ENCODE results near the gene PCED1B. TPM values are rescaled to one million over a fixed set of nuclear protein-coding genes. Genes with fewer than 3 reads are reported as not detected.

Gene PCED1B
- total RNA-seq, 2 experiments from 2014 or later, result 72.1 to 74.2 TPM

DNA sequence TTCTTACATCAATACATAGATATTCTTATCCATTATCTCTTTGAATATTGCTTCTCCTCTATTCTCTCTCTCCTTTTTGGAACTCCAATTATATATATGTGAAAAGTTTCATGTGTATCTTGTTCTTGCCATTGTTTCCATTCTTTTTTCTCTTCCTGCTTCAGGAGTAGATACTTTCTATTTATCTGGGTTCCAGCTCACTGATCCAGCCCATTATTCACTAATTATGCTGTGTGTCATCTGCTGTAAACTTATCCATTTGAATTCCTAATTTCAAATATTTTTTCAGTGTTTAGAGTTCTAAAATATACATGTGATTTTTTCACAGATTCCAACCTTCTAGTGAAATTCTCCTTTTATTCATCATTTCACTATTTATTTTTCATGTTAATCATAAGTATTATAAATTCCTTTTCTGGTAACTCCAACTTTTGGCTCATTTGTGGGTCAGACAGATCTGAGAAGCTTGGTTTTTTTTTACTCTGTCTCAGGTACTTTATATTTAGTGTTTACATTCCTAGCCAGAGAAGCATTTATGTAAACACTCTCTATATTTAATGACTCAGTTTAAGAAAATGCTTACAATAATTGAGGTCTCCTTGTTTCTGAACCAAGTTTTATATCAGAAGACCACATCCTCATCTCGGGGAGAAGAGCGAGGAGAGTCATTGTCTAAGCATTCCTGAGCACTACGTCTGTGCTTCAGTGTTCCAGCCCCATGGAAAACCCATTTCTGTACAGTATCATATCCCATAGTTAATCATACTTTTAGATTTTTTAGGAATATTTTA lies 16.2 kb downstream of the PCED1B start:
- no peaks in the 10 kb centered on the region for H3K9me3 Mint-ChIP-seq (ENCODE audit: insufficient read depth)
- CTCF ChIA-PET, result interaction anchor here (0.9 to 1.5 kb wide), 5 partner anchors 17 to 302 kb away, joined by 3 to 4 read pairs (median 3); no protein-coding TSS in a partner anchor
- no peak overlapping the region for H3K4me3 Mint-ChIP-seq
- DNase-seq (no peak), ATAC-seq (no peak)
- POLR2A ChIA-PET, result no interaction called here
- H3K4me1 Mint-ChIP-seq (ENCODE audit: low read depth), result peaks cover 16% of the 10 kb centered on the region
- H3K27ac Mint-ChIP-seq, result no peak overlapping the region
- no peaks in the 10 kb centered on the region for H3K27me3 Mint-ChIP-seq (ENCODE audit: low read depth)
- peaks cover 11% of the 10 kb centered on the region for H3K36me3 Mint-ChIP-seq (ENCODE audit: low read depth)

DNA sequence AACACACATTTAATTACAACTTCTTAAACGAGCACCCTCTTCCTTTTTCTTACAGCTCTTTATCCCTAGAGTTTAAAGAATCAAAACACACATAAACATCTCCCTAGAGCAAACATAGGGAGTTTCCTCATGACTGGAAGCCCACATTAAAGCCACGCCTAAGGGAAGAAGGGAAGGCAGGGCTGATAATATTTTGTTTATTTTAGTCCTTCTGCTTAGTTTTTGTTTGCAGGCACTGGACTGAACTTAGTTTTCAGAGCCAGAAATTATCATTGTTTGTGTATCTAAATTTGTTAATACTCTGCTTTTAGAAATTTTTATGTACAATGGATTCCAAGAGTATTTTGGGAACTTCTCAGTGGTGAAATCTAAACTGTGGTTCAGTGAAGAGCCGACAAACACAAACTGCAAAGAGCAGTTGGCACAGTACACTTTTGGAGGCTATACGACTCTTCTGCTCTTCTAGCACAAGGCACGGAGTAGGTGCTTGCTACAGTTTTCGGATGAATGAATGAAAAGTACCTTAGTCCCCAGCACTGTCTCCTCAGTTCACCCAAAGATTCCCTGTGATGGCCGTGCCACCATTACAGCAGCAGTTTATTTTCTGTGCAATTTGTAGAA lies 18.0 kb downstream of the PCED1B start:
- Mint-ChIP-seq H3K4me3 (no peak overlapping the region), H3K27me3 (ENCODE audit: low read depth) (no peaks in the 10 kb centered on the region), H3K27ac (no peak overlapping the region), H3K4me1 (ENCODE audit: low read depth) (peaks cover 16% of the 10 kb centered on the region), H3K9me3 (ENCODE audit: insufficient read depth) (no peaks in the 10 kb centered on the region), H3K36me3 (ENCODE audit: low read depth) (peaks cover 7% of the 10 kb centered on the region)
- ChIA-PET POLR2A (no interaction called here), CTCF (interaction anchor here (1.3 to 1.5 kb wide), 2 partner anchors 19 to 26 kb away, joined by 3 to 4 read pairs; no protein-coding TSS in a partner anchor)
- ATAC-seq (no peak), DNase-seq (no peak)

DNA sequence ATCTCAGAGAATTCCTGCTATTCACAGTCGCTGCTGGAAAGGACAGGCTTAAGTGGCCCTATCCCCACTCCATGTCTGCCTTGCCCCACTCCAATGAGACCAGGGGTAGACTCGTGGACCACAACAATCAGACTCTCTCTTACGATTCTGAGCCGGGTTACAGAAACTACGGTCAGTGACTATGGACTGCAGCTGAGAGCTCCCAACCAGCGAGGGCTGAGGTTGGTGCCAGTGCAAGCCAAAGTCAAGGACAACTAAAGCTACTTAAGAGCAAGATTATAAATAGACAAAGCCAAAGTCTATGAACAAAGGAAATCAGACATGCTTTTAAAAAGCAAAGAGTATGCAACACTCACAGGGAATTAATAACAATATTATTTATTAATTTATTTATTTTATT lies 18.7 kb downstream of the PCED1B start:
- H3K27me3 Mint-ChIP-seq (ENCODE audit: low read depth), result no peaks in the 10 kb centered on the region
- no peak for DNase-seq
- no peak overlapping the region for H3K27ac Mint-ChIP-seq
- no peaks in the 10 kb centered on the region for H3K9me3 Mint-ChIP-seq (ENCODE audit: insufficient read depth)
- no peak for ATAC-seq
- peaks cover 16% of the 10 kb centered on the region for H3K4me1 Mint-ChIP-seq (ENCODE audit: low read depth)
- ChIA-PET CTCF (no interaction called here), POLR2A (no interaction called here)
- H3K36me3 Mint-ChIP-seq (ENCODE audit: low read depth), result peaks cover 5% of the 10 kb centered on the region
- H3K4me3 Mint-ChIP-seq, result no peak overlapping the region

DNA sequence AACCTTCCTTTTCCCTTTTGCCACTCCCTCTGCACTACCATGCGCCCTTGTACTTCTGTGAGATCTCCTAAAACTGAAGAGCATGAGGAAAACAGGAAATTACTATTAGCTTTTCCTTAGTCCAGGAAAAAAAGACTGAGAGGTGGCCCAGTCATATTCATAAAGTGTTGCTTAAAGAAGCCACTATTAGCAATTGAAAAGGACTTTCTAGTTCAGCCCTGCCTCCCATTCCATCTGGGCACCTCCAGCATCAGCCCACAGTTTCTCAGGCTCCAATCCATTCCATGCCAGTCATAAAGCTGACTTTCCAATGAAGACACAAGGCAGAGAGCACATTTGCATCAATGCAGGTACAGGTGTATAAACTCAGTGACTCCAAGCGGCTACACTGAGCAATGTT lies 20.2 kb downstream of the PCED1B start:
- ATAC-seq (no peak), DNase-seq (no peak)
- Mint-ChIP-seq H3K27ac (no peak overlapping the region), H3K4me3 (no peak overlapping the region), H3K36me3 (ENCODE audit: low read depth) (peaks cover 2% of the 10 kb centered on the region), H3K9me3 (ENCODE audit: insufficient read depth) (no peaks in the 10 kb centered on the region), H3K4me1 (ENCODE audit: low read depth) (peaks cover 12% of the 10 kb centered on the region), H3K27me3 (ENCODE audit: low read depth) (no peaks in the 10 kb centered on the region)
- ChIA-PET POLR2A (interaction anchor here (0.7 kb wide), 1 partner anchor 963 kb away, joined by 4 read pairs; no protein-coding TSS in a partner anchor), CTCF (no interaction called here)

DNA sequence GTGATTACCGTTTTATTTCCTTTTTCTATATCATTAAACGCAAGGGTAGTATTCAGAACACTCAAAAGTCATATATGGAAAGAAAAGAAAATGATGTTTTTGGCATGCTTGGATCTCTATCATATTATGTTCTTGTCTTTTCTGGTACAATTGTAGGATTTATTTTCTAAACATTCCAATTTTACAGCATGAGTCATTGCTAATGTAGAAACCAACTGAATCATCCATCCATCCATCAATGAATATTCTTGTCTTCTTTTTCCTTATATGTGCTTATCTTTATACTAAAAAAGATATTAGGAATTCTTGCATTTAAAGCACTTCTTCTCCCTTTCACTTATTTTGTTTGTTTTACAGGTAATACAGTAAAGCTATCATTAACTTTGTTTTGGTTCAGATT lies 20.7 kb downstream of the PCED1B start:
- ATAC-seq, result no peak
- H3K4me1 Mint-ChIP-seq (ENCODE audit: low read depth), result peaks cover 7% of the 10 kb centered on the region
- H3K27ac Mint-ChIP-seq, result no peak overlapping the region
- DNase-seq, result no peak
- H3K27me3 Mint-ChIP-seq (ENCODE audit: low read depth), result no peaks in the 10 kb centered on the region
- H3K36me3 Mint-ChIP-seq (ENCODE audit: low read depth), result peaks cover 1% of the 10 kb centered on the region
- POLR2A ChIA-PET, result no interaction called here
- CTCF ChIA-PET, result no interaction called here
- H3K9me3 Mint-ChIP-seq (ENCODE audit: insufficient read depth), result no peaks in the 10 kb centered on the region
- no peak overlapping the region for H3K4me3 Mint-ChIP-seq

DNA sequence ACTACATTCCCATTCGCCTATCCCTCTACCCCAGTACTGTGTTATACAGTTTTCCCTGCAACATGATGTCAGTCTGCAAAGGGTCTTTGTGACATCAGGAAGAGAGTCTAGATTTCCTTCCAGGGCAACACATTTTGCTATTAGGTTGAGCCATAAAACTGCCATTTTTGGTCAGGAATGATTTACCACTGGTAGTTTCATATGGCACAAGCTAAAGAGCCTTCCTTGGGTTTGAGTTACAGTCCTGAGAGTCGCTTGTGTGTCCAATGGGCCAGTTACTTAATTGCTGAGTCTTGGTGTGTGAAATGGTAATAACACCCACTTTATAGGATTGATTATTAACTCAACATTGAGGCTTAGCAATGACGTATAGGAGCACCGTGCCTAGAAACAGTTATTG lies 23.0 kb downstream of the PCED1B start:
- Mint-ChIP-seq H3K27ac (no peak overlapping the region), H3K9me3 (ENCODE audit: insufficient read depth) (no peaks in the 10 kb centered on the region), H3K4me3 (no peak overlapping the region), H3K27me3 (ENCODE audit: low read depth) (no peaks in the 10 kb centered on the region), H3K4me1 (ENCODE audit: low read depth) (no peaks in the 10 kb centered on the region), H3K36me3 (ENCODE audit: low read depth) (no peaks in the 10 kb centered on the region)
- ATAC-seq (no peak), DNase-seq (no peak)
- POLR2A ChIA-PET, result no interaction called here
- CTCF ChIA-PET, result interaction anchor here (1.0 kb wide), 1 partner anchor 94 kb away, joined by 3 read pairs; no protein-coding TSS in a partner anchor

DNA sequence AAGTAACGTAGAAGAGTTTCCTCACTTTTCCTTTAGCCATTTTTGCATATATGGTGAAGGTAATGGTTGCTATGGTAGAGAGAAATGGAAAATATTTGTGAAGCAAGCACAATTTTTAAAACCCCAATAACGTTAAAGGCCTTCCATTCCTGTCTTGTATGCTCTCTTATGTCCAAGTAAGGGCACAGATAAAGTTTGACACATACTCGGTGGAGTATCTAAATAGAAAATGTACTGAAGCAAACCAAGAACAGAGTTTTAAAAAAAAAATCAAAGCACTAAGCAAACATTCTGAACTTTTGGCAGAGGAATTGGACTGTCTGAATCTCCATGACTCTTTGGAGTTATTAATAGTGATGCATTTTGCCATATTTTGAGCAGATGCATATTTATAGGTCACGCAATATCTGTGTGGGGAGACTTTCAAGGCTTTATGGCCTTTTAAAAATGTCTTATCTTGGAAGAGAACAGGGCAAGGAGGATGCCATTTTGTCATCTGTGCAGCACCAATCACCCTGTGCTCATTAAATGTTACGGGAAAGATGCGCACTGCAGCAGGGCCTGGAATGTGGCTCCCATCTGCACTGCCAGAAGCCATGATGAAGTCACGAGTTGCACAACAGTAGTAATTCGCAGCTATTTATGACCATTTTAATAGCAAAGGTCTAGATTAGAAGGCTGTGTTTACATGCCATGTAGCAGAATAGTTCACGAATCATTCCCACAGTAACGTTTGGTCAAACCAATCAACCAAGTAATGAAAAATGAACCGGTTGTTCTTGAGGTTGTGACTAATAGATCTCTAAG lies 23.6 kb downstream of the PCED1B start:
- Mint-ChIP-seq H3K27me3 (ENCODE audit: low read depth) (no peaks in the 10 kb centered on the region), H3K4me1 (ENCODE audit: low read depth) (no peaks in the 10 kb centered on the region), H3K36me3 (ENCODE audit: low read depth) (peaks cover 2% of the 10 kb centered on the region), H3K9me3 (ENCODE audit: insufficient read depth) (no peaks in the 10 kb centered on the region), H3K27ac (peak overlapping the region; percentile 36), H3K4me3 (no peak overlapping the region)
- DNase-seq, result no peak
- ChIA-PET POLR2A (no interaction called here), CTCF (interaction anchor here (1.0 kb wide), 1 partner anchor 93 kb away, joined by 3 read pairs; no protein-coding TSS in a partner anchor)
- no peak for ATAC-seq

DNA sequence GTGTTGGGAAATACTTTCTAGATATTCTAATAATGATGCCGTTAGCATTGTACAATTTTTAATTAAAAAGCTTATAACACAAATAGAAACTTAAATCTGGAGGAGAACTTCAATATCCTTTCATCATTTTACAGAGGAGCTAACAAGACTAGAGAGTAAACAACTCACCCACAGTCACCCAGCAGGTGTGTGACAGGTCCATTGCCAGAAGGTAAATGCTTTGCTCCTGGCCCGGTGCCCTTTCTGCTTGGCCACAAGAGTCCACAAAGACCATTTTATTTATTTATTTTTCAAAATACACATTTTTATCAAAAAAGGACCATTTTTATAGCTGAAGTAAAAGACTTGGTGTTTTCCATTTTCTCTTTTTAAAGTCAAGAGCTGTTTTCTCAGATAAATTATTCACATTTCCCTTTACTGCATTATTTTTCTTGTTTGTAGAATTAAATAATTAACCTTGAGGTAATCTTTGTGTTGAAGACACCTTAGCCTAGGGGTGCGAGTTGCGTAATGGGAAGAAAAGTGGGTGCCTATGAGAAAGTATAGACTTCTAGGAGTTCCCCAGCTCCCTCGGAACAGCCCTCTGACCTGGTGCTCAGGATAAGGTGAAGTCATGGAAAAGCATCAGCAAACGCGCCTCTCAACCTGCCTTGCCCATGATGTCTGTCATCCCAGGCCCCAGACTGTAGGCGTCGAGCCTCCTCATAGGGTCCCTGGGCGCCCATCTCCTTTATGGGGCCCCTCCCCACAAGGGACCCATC lies 26.7 kb downstream of the PCED1B start:
- ATAC-seq, result no peak
- Mint-ChIP-seq H3K4me3 (no peak overlapping the region), H3K27me3 (ENCODE audit: low read depth) (no peaks in the 10 kb centered on the region), H3K9me3 (ENCODE audit: insufficient read depth) (no peaks in the 10 kb centered on the region), H3K27ac (no peak overlapping the region), H3K36me3 (ENCODE audit: low read depth) (peaks cover 21% of the 10 kb centered on the region), H3K4me1 (ENCODE audit: low read depth) (peaks cover 18% of the 10 kb centered on the region)
- POLR2A ChIA-PET, result no interaction called here
- no peak for DNase-seq
- CTCF ChIA-PET, result interaction anchor here (0.9 kb wide), 1 partner anchor 84 kb away, joined by 3 read pairs; no protein-coding TSS in a partner anchor

DNA sequence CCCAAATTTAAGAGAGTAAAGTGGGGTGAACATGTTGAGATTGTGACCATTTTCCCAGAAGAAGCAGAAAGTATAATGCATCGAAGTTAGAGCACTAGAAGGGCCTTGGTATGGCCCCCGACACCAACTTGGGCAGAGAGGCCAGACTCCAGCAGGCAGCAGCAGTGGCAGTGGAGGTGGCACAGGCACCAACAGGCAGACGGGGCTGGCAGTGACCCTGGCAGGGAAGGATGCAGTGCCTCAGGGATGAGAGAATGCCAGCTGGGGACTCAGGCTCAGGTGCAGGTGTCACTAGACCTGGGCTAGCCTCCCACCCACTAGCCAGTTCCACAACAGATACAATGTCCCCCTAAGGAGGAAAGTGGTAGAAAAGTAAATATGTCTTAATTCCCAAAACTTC lies 28.0 kb downstream of the PCED1B start:
- no peak for DNase-seq
- Mint-ChIP-seq H3K27me3 (ENCODE audit: low read depth) (no peaks in the 10 kb centered on the region), H3K4me3 (no peak overlapping the region), H3K4me1 (ENCODE audit: low read depth) (peaks cover 32% of the 10 kb centered on the region), H3K36me3 (ENCODE audit: low read depth) (peaks cover 24% of the 10 kb centered on the region), H3K9me3 (ENCODE audit: insufficient read depth) (no peaks in the 10 kb centered on the region), H3K27ac (no peak overlapping the region)
- ChIA-PET POLR2A (no interaction called here), CTCF (interaction anchor here (1.2 kb wide), 1 partner anchor 75 kb away, joined by 3 read pairs; no protein-coding TSS in a partner anchor)
- no peak for ATAC-seq

DNA sequence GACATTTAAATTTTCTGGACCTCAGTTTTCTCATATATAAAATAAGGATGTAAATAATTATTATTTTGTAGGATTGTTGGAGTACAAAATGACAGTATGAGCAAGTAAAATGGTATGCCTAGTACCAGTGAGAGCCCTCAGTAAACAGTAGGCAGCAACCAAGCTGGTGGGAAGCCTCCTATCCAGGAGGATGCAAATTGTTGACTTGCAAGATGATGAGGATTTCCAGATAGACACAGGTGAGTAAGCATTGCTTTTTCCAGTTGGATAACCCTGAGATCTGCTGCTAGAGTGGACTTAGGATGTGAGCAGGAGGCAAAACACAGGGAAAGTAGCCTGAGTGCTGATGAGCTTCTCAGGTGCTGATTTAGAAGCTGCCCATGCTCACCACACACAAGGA lies 28.5 kb downstream of the PCED1B start:
- Mint-ChIP-seq H3K36me3 (ENCODE audit: low read depth) (peaks cover 26% of the 10 kb centered on the region), H3K4me1 (ENCODE audit: low read depth) (peaks cover 36% of the 10 kb centered on the region), H3K9me3 (ENCODE audit: insufficient read depth) (no peaks in the 10 kb centered on the region), H3K27me3 (ENCODE audit: low read depth) (no peaks in the 10 kb centered on the region), H3K27ac (no peak overlapping the region), H3K4me3 (no peak overlapping the region)
- ChIA-PET CTCF (interaction anchor here (1.2 kb wide), 1 partner anchor 76 kb away, joined by 3 read pairs; no protein-coding TSS in a partner anchor), POLR2A (no interaction called here)
- DNase-seq (no peak), ATAC-seq (no peak)

DNA sequence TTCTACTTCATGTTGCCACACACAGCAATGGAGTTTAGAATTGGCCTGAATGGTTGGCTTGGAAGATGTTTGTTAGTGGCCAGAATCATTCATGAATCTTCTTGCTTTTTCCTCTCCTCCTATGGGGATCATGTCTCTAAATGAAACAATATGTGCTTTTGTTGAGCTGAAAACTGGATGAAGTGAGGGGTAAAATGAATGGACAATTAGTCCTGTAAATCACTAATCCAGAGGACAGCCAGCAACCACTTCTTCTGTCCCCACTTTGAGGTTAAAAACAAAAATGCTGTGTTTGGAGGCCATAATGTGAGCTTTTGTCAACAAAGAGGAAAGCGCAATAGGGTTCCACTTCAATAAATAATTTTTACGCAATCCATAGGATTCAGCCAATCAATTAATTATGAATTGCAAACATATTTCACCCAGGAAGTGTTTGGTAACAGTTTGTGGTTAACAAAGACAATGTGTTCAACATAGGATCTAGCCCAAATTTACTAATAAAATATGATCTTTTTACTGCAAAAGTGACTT lies 30.7 kb downstream of the PCED1B start:
- no peak overlapping the region for H3K27ac Mint-ChIP-seq
- H3K9me3 Mint-ChIP-seq (ENCODE audit: insufficient read depth), result no peaks in the 10 kb centered on the region
- no peak overlapping the region for H3K4me3 Mint-ChIP-seq
- H3K27me3 Mint-ChIP-seq (ENCODE audit: low read depth), result no peaks in the 10 kb centered on the region
- ATAC-seq (no peak), DNase-seq (no peak)
- CTCF ChIA-PET, result interaction anchor here (0.7 to 1.3 kb wide), 5 partner anchors 12 to 433 kb away, joined by 3 to 7 read pairs (median 3); partner anchors contain the start of genes AMIGO2 and PCED1B
- POLR2A ChIA-PET, result interaction anchor here (1.0 kb wide), 2 partner anchors 106 to 108 kb away, joined by 3 to 4 read pairs; no protein-coding TSS in a partner anchor
- H3K4me1 Mint-ChIP-seq (ENCODE audit: low read depth), result peaks cover 38% of the 10 kb centered on the region
- H3K36me3 Mint-ChIP-seq (ENCODE audit: low read depth), result peaks cover 37% of the 10 kb centered on the region

Data from activated CD8-positive, alpha-beta T cell treated with anti-CD3 and anti-CD28 coated beads, Interleukin-2, amount 10 ng/mL, durations not matched to agents 7 days and 5 days (primary cell).